T-helper 2 cell treated with Interferon-gamma antibody and Interleukin-4, amounts not matched to agents 5 μg/mL and 100 μg/mL, for 36 hours (primary cell): ENCODE results near the gene OLAH.
"Not testable (repeated sequence)": the region's sequence is repeated elsewhere in the genome, so short reads cannot be mapped to it uniquely, and the experiment has no call there.

Experiments used
- DNase-seq: peaks from one replicate; pipeline ENCODE4 v3.0.0; 2021; ENCODE audit warnings: low spot score
- H3K27ac Mint-ChIP-seq: one replicate; pipeline ENCODE4 v1.8.0; 2021; ENCODE audit warnings: mild to moderate bottlenecking, mixed read lengths
- H3K27me3 Mint-ChIP-seq: one replicate; pipeline ENCODE4 v1.8.0; 2021; ENCODE audit warnings: low read depth, mixed read lengths
- H3K36me3 Mint-ChIP-seq: one replicate; pipeline ENCODE4 v1.8.0; 2021; ENCODE audit warnings: low read depth, mixed read lengths
- H3K4me1 Mint-ChIP-seq: one replicate; pipeline ENCODE4 v1.8.0; 2021; ENCODE audit warnings: low read depth, mixed read lengths
- H3K4me3 Mint-ChIP-seq: one replicate; pipeline ENCODE4 v1.8.0; 2022; ENCODE audit warnings: mild to moderate bottlenecking, moderate library complexity, mixed read lengths
- H3K9me3 Mint-ChIP-seq: one replicate; pipeline ENCODE4 v1.8.0; 2021; ENCODE audit warnings: mixed read lengths

Gene OLAH

GRCh38 chr10:15043674-15044073 lies at the start of gene OLAH:
TSS of gene OLAH (plus strand) at chr10:15043943. CDS start at chr10:15047289, 3,346 bp downstream.
- Mint-ChIP-seq H3K4me1 (peaks cover 15% of the 10 kb centered on the region), H3K27me3 (no peaks in the 10 kb centered on the region), H3K36me3 (peaks cover 2% of the 10 kb centered on the region), H3K9me3 (peaks cover 5% of the 10 kb centered on the region), H3K4me3 (no peak within 1 kb of the TSS), H3K27ac (peak within 1 kb of the TSS; percentile 82)
- no peak for DNase-seq

GRCh38 chr10:14995964-14996565 lies 47.7 kb upstream of the OLAH start:
- H3K4me1 Mint-ChIP-seq, result peaks cover 5% of the 10 kb centered on the region
- H3K4me3 Mint-ChIP-seq, result no peak overlapping the region
- H3K9me3 Mint-ChIP-seq, result no peaks in the 10 kb centered on the region
- peaks cover 1% of the 10 kb centered on the region for H3K27me3 Mint-ChIP-seq
- DNase-seq, result no peak
- no peak overlapping the region for H3K27ac Mint-ChIP-seq
- no peaks in the 10 kb centered on the region for H3K36me3 Mint-ChIP-seq

- H3K4me1 Mint-ChIP-seq, H3K27ac Mint-ChIP-seq, H3K4me3 Mint-ChIP-seq, H3K9me3 Mint-ChIP-seq, H3K27me3 Mint-ChIP-seq, H3K36me3 Mint-ChIP-seq, DNase-seq: not testable (repeated sequence)
Measured at GRCh38 chr10:15013530-15013929, 30.2 kb upstream of the OLAH start.

- Mint-ChIP-seq H3K27ac (no peak overlapping the region), H3K4me3 (no peak overlapping the region), H3K36me3 (no peaks in the 10 kb centered on the region), H3K9me3 (no peaks in the 10 kb centered on the region), H3K27me3 (no peaks in the 10 kb centered on the region), H3K4me1 (no peaks in the 10 kb centered on the region)
- DNase-seq, result no peak
Measured at GRCh38 chr10:15015451-15015850, 28.3 kb upstream of the OLAH start.

- not testable (repeated sequence) for H3K4me3 Mint-ChIP-seq, H3K4me1 Mint-ChIP-seq, H3K36me3 Mint-ChIP-seq, H3K9me3 Mint-ChIP-seq, H3K27me3 Mint-ChIP-seq, DNase-seq, H3K27ac Mint-ChIP-seq
Measured at GRCh38 chr10:15020966-15021365, 22.8 kb upstream of the OLAH start.

GRCh38 chr10:15023079-15023478 lies 20.7 kb upstream of the OLAH start:
- not testable (repeated sequence) for H3K36me3 Mint-ChIP-seq, H3K27ac Mint-ChIP-seq, H3K4me3 Mint-ChIP-seq, H3K27me3 Mint-ChIP-seq, DNase-seq, H3K4me1 Mint-ChIP-seq, H3K9me3 Mint-ChIP-seq

GRCh38 chr10:15024017-15025004 lies 19.4 kb upstream of the OLAH start:
- not testable (repeated sequence) for H3K27ac Mint-ChIP-seq, DNase-seq, H3K4me1 Mint-ChIP-seq, H3K36me3 Mint-ChIP-seq, H3K4me3 Mint-ChIP-seq, H3K9me3 Mint-ChIP-seq, H3K27me3 Mint-ChIP-seq

- H3K27ac Mint-ChIP-seq, H3K27me3 Mint-ChIP-seq, DNase-seq, H3K4me3 Mint-ChIP-seq, H3K9me3 Mint-ChIP-seq, H3K36me3 Mint-ChIP-seq, H3K4me1 Mint-ChIP-seq: not testable (repeated sequence)
Measured at GRCh38 chr10:15025040-15025439, 18.7 kb upstream of the OLAH start.

GRCh38 chr10:15027741-15028140 lies 16.0 kb upstream of the OLAH start:
- no peak overlapping the region for H3K27ac Mint-ChIP-seq
- DNase-seq, result no peak
- H3K4me3 Mint-ChIP-seq, result no peak overlapping the region
- no peaks in the 10 kb centered on the region for H3K36me3 Mint-ChIP-seq
- no peaks in the 10 kb centered on the region for H3K4me1 Mint-ChIP-seq
- H3K27me3 Mint-ChIP-seq, result no peaks in the 10 kb centered on the region
- H3K9me3 Mint-ChIP-seq, result no peaks in the 10 kb centered on the region

- peaks cover 3% of the 10 kb centered on the region for H3K4me1 Mint-ChIP-seq
- H3K4me3 Mint-ChIP-seq, result no peak overlapping the region
- H3K9me3 Mint-ChIP-seq, result no peaks in the 10 kb centered on the region
- H3K27me3 Mint-ChIP-seq, result no peaks in the 10 kb centered on the region
- no peak overlapping the region for H3K27ac Mint-ChIP-seq
- no peaks in the 10 kb centered on the region for H3K36me3 Mint-ChIP-seq
- no peak for DNase-seq
Measured at GRCh38 chr10:15035385-15036301, 8.1 kb upstream of the OLAH start.

GRCh38 chr10:15037691-15038090 lies 6.1 kb upstream of the OLAH start:
- Mint-ChIP-seq H3K9me3 (no peaks in the 10 kb centered on the region), H3K4me3 (no peak overlapping the region), H3K4me1 (peaks cover 3% of the 10 kb centered on the region), H3K27me3 (no peaks in the 10 kb centered on the region), H3K36me3 (no peaks in the 10 kb centered on the region), H3K27ac (no peak overlapping the region)
- no peak for DNase-seq

- H3K9me3 Mint-ChIP-seq, result peaks cover under 1% of the 10 kb centered on the region
- peaks cover 3% of the 10 kb centered on the region for H3K4me1 Mint-ChIP-seq
- H3K4me3 Mint-ChIP-seq, result no peak overlapping the region
- H3K27me3 Mint-ChIP-seq, result no peaks in the 10 kb centered on the region
- H3K27ac Mint-ChIP-seq, result no peak overlapping the region
- DNase-seq, result no peak
- H3K36me3 Mint-ChIP-seq, result no peaks in the 10 kb centered on the region
Measured at GRCh38 chr10:15038416-15038815, 5.3 kb upstream of the OLAH start.

GRCh38 chr10:15045380-15045779 lies 1.6 kb downstream of the OLAH start:
- Mint-ChIP-seq H3K27ac (no peak overlapping the region), H3K9me3 (peaks cover 5% of the 10 kb centered on the region)
- DNase-seq, result no peak

GRCh38 chr10:15046626-15047025 lies 2.9 kb downstream of the OLAH start:
- Mint-ChIP-seq H3K36me3 (peaks cover 2% of the 10 kb centered on the region), H3K4me3 (no peak overlapping the region), H3K27me3 (no peaks in the 10 kb centered on the region), H3K27ac (no peak overlapping the region), H3K4me1 (peaks cover 12% of the 10 kb centered on the region), H3K9me3 (peaks cover 5% of the 10 kb centered on the region)
- no peak for DNase-seq

More at GRCh38 chr10:15045380-15045779, 1.6 kb downstream of the OLAH start:
- Mint-ChIP-seq H3K36me3 (peaks cover 2% of the 10 kb centered on the region), H3K27me3 (no peaks in the 10 kb centered on the region), H3K4me1 (peaks cover 14% of the 10 kb centered on the region), H3K4me3 (no peak overlapping the region)
